Measurements from ENCODE around the gene MRPL47.

The MRPL47 gene

GRCh38 chr3:179542375-179542774 is 62.1 kb downstream of the MRPL47 start:
- no peak overlapping the region for H3K27ac ChIP-seq (replicated peaks)
- TF ChIP-seq POLR2AphosphoS5 (IDR thresholded peaks at IDR 0.05; ENCODE audit: low read depth): no peak
- no peak for TF ChIP-seq SPI1 (IDR thresholded peaks at IDR 0.05; ENCODE audit: borderline replicate concordance, low read depth)
- no peak for TF ChIP-seq GABPA (IDR thresholded peaks at IDR 0.05; ENCODE audit: low read depth)
- TF ChIP-seq CTCF (IDR thresholded peaks at IDR 0.05; ENCODE audit: insufficient read depth, low read length): no peak
- TF ChIP-seq REST (IDR thresholded peaks at IDR 0.05; ENCODE audit: insufficient replicate concordance, low read depth): no peak
- DNase-seq (ENCODE audit: low read depth in 1 of 2, low spot score in 1 of 2): no peak
- no peaks in the 10 kb centered on the region for H3K27me3 ChIP-seq (ENCODE audit: insufficient read depth, poor library complexity, severe bottlenecking)
- H3K4me3 ChIP-seq (replicated peaks; ENCODE audit: insufficient read depth, low read length): no peak overlapping the region

- Histone ChIP-seq H3K27ac (replicated peaks) (no peak overlapping the region), H3K27me3 (ENCODE audit: insufficient read depth, poor library complexity, severe bottlenecking) (no peaks in the 10 kb centered on the region), H3K4me3 (replicated peaks; ENCODE audit: insufficient read depth, low read length) (no peak overlapping the region)
- no peak for DNase-seq (ENCODE audit: low read depth in 1 of 2, low spot score in 1 of 2)
- no peak for TF ChIP-seq CTCF (IDR thresholded peaks at IDR 0.05; ENCODE audit: insufficient read depth, low read length)
- no peak for TF ChIP-seq GABPA (IDR thresholded peaks at IDR 0.05; ENCODE audit: low read depth)
- TF ChIP-seq REST (IDR thresholded peaks at IDR 0.05; ENCODE audit: insufficient replicate concordance, low read depth): no peak
- no peak for TF ChIP-seq SPI1 (IDR thresholded peaks at IDR 0.05; ENCODE audit: borderline replicate concordance, low read depth)
- no peak for TF ChIP-seq POLR2AphosphoS5 (IDR thresholded peaks at IDR 0.05; ENCODE audit: low read depth)
These were observed 62.8 kb downstream of the MRPL47 start for GRCh38 chr3:179541596-179541995.

- Histone ChIP-seq H3K27ac (replicated peaks) (no peak overlapping the region), H3K4me3 (replicated peaks; ENCODE audit: insufficient read depth, low read length) (no peak overlapping the region)
These were observed 63.3 kb downstream of the MRPL47 start for GRCh38 chr3:179541094-179541493.

More at GRCh38 chr3:179541094-179541493, 63.3 kb downstream of the MRPL47 start:
- no peaks in the 10 kb centered on the region for H3K27me3 ChIP-seq (ENCODE audit: insufficient read depth, poor library complexity, severe bottlenecking)
- no peak for DNase-seq (ENCODE audit: low read depth in 1 of 2, low spot score in 1 of 2)
- TF ChIP-seq CTCF (IDR thresholded peaks at IDR 0.05; ENCODE audit: insufficient read depth, low read length): no peak

All from HL-60 (cell line).